Trophoblast cell (in vitro differentiated cells and primary cell): ENCODE results near the gene NAB1.
"Not testable (repeated sequence)": the region's sequence is repeated elsewhere in the genome, so short reads cannot be mapped to it uniquely, and the experiment has no call there.

Source experiments
- DNase-seq, 2 donors: peaks; one replicate each; pipeline ENCODE4 v3.0.0-alpha.2; 2016
- H2AFZ ChIP-seq: 2 replicates; pipeline ENCODE4 v1.6.1; 2013; ENCODE audit warnings: low read length, moderate library complexity, mild to moderate bottlenecking; ENCODE audit not compliant: insufficient read depth, poor library complexity
- H2AK5ac ChIP-seq: 2 replicates; pipeline ENCODE4 v1.6.1; 2013; ENCODE audit warnings: mild to moderate bottlenecking, low read length
- H2BK120ac ChIP-seq: 2 replicates; pipeline ENCODE4 v1.6.1; 2013; ENCODE audit warnings: low read length, mild to moderate bottlenecking, moderate library complexity; ENCODE audit not compliant: insufficient read depth, poor library complexity
- H2BK12ac ChIP-seq: 2 replicates; pipeline ENCODE4 v1.6.1; 2013; ENCODE audit warnings: mild to moderate bottlenecking, low read length, moderate library complexity
- H2BK5ac ChIP-seq: 2 replicates; pipeline ENCODE4 v1.6.1; 2013; ENCODE audit warnings: low read length, low read depth, moderate library complexity, mild to moderate bottlenecking; ENCODE audit not compliant: poor library complexity
- H3K14ac ChIP-seq: 2 replicates; pipeline ENCODE4 v1.6.1; 2013; ENCODE audit warnings: mild to moderate bottlenecking, low read length
- H3K18ac ChIP-seq: 2 replicates; pipeline ENCODE4 v1.6.1; 2013; ENCODE audit warnings: mild to moderate bottlenecking, low read length
- H3K23ac ChIP-seq: 2 replicates; pipeline ENCODE4 v1.6.1; 2013; ENCODE audit warnings: low read length
- H3K27ac ChIP-seq: 2 replicates; pipeline ENCODE4 v1.5.1; 2013; ENCODE audit warnings: low read depth, mild to moderate bottlenecking, inconsistent platforms, low read length, moderate library complexity
- H3K27me3 ChIP-seq: 2 replicates; pipeline ENCODE4 v1.6.1; 2013; ENCODE audit warnings: inconsistent platforms, mild to moderate bottlenecking, low read length, moderate library complexity; ENCODE audit not compliant: insufficient read depth
- H3K36me3 ChIP-seq, 2 experiments: 1 replicate in 1 of 2; 2 replicates in 1 of 2; pipeline ENCODE4 v1.6.1; 2013; ENCODE audit warnings: low read length in 2 of 2, mild to moderate bottlenecking in 2 of 2, moderate library complexity in 1 of 2; ENCODE audit not compliant: insufficient read depth in 2 of 2, control insufficient read depth in 1 of 2
- H3K4ac ChIP-seq: 2 replicates; pipeline ENCODE4 v1.6.1; 2013; ENCODE audit warnings: low read depth, mild to moderate bottlenecking, low read length, moderate library complexity
- H3K4me1 ChIP-seq, 2 experiments: 1 replicate in 1 of 2; 2 replicates in 1 of 2; pipeline ENCODE4 v1.6.1; 2013; ENCODE audit warnings: low read length in 2 of 2, mild to moderate bottlenecking in 2 of 2, moderate library complexity in 1 of 2; ENCODE audit not compliant: insufficient read depth in 2 of 2, control insufficient read depth in 1 of 2
- H3K4me2 ChIP-seq: 2 replicates; pipeline ENCODE4 v1.6.1; 2013; ENCODE audit warnings: inconsistent platforms, mild to moderate bottlenecking, low read length, moderate library complexity
- H3K4me3 ChIP-seq: 2 replicates; pipeline ENCODE4 v1.5.1; 2013; ENCODE audit warnings: mild to moderate bottlenecking, low read depth, low read length, inconsistent platforms
- H3K79me1 ChIP-seq: one replicate; pipeline ENCODE4 v1.6.1; 2013; ENCODE audit warnings: low read length
- H3K79me2 ChIP-seq: 2 replicates; pipeline ENCODE4 v1.6.1; 2013; ENCODE audit warnings: low read length, mild to moderate bottlenecking; ENCODE audit not compliant: control insufficient read depth, insufficient read depth, poor library complexity
- H3K9ac ChIP-seq: 2 replicates; pipeline ENCODE4 v1.6.1; 2013; ENCODE audit warnings: mild to moderate bottlenecking, low read length
- H3K9me3 ChIP-seq: 2 replicates; pipeline ENCODE4 v1.6.1; 2013; ENCODE audit warnings: low read depth, mild to moderate bottlenecking, control low read depth, inconsistent platforms, low read length; ENCODE audit not compliant: insufficient read depth
- H4K12ac ChIP-seq: 2 replicates; pipeline ENCODE4 v1.6.1; 2013; ENCODE audit warnings: low read depth, mild to moderate bottlenecking, low read length, moderate library complexity
- H4K8ac ChIP-seq: 2 replicates; pipeline ENCODE4 v1.6.1; 2013; ENCODE audit warnings: low read depth, mild to moderate bottlenecking, low read length, moderate library complexity
- H4K91ac ChIP-seq: one replicate; pipeline ENCODE4 v1.6.1; 2013; ENCODE audit warnings: low read depth, mild to moderate bottlenecking, low read length, moderate library complexity
- WGBS: extraction: QIAGEN DNeasy Blood & Tissue Kit; methylation state at CpG from one replicate; pipeline ENCODE4 v1.1.7; 2013; ENCODE audit warnings: missing lambda C conversion rate; ENCODE audit not compliant: insufficient read length, insufficient coverage; ENCODE audit errors: extremely low coverage; 5-methylcytosine and 5-hydroxymethylcytosine counted together

Gene NAB1

GRCh38 chr2:190607014-190607597 lies 41.8 kb upstream of the NAB1 start:
- Histone ChIP-seq H3K14ac (no peak overlapping the region), H2BK120ac (no peak overlapping the region), H4K12ac (no peak overlapping the region), H2AK5ac (no peak overlapping the region), H4K8ac (no peak overlapping the region), H3K9me3 (no peaks in the 10 kb centered on the region), H3K23ac (no peak overlapping the region), H3K4me2 (no peak overlapping the region), H4K91ac (no peak overlapping the region), H3K36me3 (no peaks in the 10 kb centered on the region), H3K27ac (no peak overlapping the region), H3K18ac (no peak overlapping the region), H3K79me2 (no peaks in the 10 kb centered on the region), H3K79me1 (no peaks in the 10 kb centered on the region), H2BK5ac (no peak overlapping the region), H3K4me3 (no peak overlapping the region), H2AFZ (no peak overlapping the region), H3K4me1 (no peaks in the 10 kb centered on the region), H3K27me3 (no peaks in the 10 kb centered on the region), H3K4ac (no peak overlapping the region), H2BK12ac (no peak overlapping the region), H3K9ac (no peak overlapping the region)
- no CpG with 5 or more reads among the region's 4 CpGs for WGBS
- no peak for DNase-seq

- DNase-seq, result no peak
- no peaks in the 10 kb centered on the region for H3K9me3 ChIP-seq
- no peaks in the 10 kb centered on the region for H3K27me3 ChIP-seq
- no peak overlapping the region for H4K8ac ChIP-seq
- no peak overlapping the region for H2AK5ac ChIP-seq
- H2BK12ac ChIP-seq, result no peak overlapping the region
- no peak overlapping the region for H2AFZ ChIP-seq
- WGBS, result no CpG with 5 or more reads among the region's 11 CpGs
- H4K91ac ChIP-seq, result no peak overlapping the region
- no peak overlapping the region for H2BK120ac ChIP-seq
- H3K79me2 ChIP-seq, result no peaks in the 10 kb centered on the region
- H3K4me3 ChIP-seq, result no peak overlapping the region
- no peak overlapping the region for H3K27ac ChIP-seq
- H3K14ac ChIP-seq, result no peak overlapping the region
- H3K9ac ChIP-seq, result no peak overlapping the region
- H3K4me2 ChIP-seq, result no peak overlapping the region
- H3K4me1 ChIP-seq, result no peaks in the 10 kb centered on the region
- H3K23ac ChIP-seq, result no peak overlapping the region
- H3K79me1 ChIP-seq, result no peaks in the 10 kb centered on the region
- no peak overlapping the region for H2BK5ac ChIP-seq
- H3K4ac ChIP-seq, result no peak overlapping the region
- H3K36me3 ChIP-seq, result no peaks in the 10 kb centered on the region
- H4K12ac ChIP-seq, result no peak overlapping the region
- H3K18ac ChIP-seq, result no peak overlapping the region
These were observed 41.1 kb upstream of the NAB1 start for GRCh38 chr2:190607657-190608357.

- no CpG with 5 or more reads among the region's 3 CpGs for WGBS
- H4K8ac ChIP-seq, H4K91ac ChIP-seq, H2AK5ac ChIP-seq, H2BK12ac ChIP-seq, H3K23ac ChIP-seq, H2BK120ac ChIP-seq, DNase-seq, H3K79me2 ChIP-seq, H3K27me3 ChIP-seq, H3K79me1 ChIP-seq, H3K36me3 ChIP-seq, H3K14ac ChIP-seq, H3K4me2 ChIP-seq, H3K4me1 ChIP-seq, H3K9ac ChIP-seq, H3K27ac ChIP-seq, H3K9me3 ChIP-seq, H2AFZ ChIP-seq, H2BK5ac ChIP-seq, H3K4ac ChIP-seq, H4K12ac ChIP-seq, H3K18ac ChIP-seq, H3K4me3 ChIP-seq: not testable (repeated sequence)
These were observed 40.0 kb upstream of the NAB1 start for GRCh38 chr2:190608863-190609262.

- not testable (repeated sequence) for H3K14ac ChIP-seq, H3K4me2 ChIP-seq, H4K91ac ChIP-seq, H3K9ac ChIP-seq, H3K27me3 ChIP-seq, H3K4ac ChIP-seq, H3K18ac ChIP-seq, H3K4me1 ChIP-seq, H3K4me3 ChIP-seq, H2BK12ac ChIP-seq, H4K12ac ChIP-seq, H4K8ac ChIP-seq, H3K27ac ChIP-seq, H3K79me1 ChIP-seq, H2AFZ ChIP-seq, H3K9me3 ChIP-seq, H2BK5ac ChIP-seq, H2AK5ac ChIP-seq, H3K79me2 ChIP-seq, H3K36me3 ChIP-seq, DNase-seq, H2BK120ac ChIP-seq, H3K23ac ChIP-seq
- no CpG with 5 or more reads among the region's 1 CpG for WGBS
These were observed 39.5 kb upstream of the NAB1 start for GRCh38 chr2:190609397-190609796.
